Measurements from ENCODE around the gene MRPS18B. TPM values are rescaled to one million over a fixed set of nuclear protein-coding genes. Genes with fewer than 3 reads are reported as not detected.

The MRPS18B gene
- total RNA-seq: 62.8 and 82.6 TPM in 2 replicates

DNA sequence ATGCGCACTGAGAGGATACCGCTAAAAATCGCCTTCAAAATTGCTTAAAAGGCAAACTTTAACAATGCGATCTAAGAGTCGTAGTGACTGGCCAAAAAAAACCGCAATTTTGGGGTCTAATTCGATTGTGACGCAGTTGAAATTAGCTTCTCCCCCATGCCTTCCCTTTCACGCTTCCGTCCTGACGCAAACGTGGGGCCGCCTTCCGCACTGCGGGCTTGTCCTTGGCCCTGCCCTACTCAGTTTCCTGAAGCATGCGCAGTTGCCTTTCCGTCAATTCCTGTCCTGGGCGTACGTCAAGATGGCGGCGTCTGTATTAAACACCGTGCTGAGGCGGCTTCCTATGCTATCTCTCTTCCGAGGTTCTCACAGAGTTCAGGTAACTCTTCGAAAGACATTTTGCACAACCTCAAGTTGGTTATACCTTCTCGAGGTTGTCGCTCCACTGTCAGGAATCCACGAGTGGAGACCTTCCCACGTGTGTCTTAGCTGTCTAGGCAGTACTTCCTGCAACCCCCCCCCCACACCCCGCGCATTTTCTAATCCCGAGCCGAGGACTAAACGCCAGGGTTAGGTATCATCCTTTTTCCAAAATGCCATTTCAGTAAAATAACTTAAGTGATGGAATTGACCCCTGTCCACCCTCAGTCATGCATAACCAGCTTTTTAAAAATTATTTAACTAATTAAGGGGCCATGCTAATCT lies at the start of gene MRPS18B:
TSS of gene MRPS18B (plus strand) at position 276 of the 705 bp plus-strand sequence. CDS start at position 302, 26 bp downstream.

DNA sequence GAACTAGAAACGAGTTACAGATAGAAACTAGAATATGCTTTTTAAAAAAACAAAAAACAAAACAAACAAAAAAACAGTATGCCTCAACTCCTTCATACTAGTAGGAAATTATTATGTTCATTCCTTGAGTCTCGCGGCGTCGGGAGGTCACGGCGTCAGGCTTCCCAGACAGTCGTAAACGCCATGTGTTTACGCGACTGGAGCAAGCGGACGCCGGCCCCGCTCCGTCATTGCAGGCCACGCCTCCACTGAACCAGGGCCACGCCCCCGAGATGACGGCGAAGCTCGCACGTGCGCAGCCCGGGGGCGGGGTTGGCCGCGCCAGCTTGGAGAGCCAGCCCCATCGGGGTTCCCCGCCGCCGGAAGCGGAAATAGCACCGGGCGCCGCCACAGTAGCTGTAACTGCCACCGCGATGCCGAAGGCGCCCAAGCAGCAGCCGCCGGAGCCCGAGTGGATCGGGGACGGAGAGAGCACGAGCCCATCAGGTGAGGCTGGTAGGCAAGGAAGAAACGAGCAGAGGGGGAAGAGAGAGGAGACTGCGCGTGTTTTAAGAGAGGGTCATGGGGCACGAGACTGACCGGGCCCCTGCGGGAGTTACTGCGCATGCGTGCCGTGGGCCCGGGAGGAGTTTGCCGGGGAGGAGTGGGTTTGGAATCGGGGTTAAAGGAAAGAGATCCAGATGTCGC lies 46.4 kb upstream of the MRPS18B start, which contains the start of gene ABCF1:
TSS of gene ABCF1 (plus strand) at position 368 of the 687 bp plus-strand sequence. CDS start at position 414, 46 bp downstream.

DNA sequence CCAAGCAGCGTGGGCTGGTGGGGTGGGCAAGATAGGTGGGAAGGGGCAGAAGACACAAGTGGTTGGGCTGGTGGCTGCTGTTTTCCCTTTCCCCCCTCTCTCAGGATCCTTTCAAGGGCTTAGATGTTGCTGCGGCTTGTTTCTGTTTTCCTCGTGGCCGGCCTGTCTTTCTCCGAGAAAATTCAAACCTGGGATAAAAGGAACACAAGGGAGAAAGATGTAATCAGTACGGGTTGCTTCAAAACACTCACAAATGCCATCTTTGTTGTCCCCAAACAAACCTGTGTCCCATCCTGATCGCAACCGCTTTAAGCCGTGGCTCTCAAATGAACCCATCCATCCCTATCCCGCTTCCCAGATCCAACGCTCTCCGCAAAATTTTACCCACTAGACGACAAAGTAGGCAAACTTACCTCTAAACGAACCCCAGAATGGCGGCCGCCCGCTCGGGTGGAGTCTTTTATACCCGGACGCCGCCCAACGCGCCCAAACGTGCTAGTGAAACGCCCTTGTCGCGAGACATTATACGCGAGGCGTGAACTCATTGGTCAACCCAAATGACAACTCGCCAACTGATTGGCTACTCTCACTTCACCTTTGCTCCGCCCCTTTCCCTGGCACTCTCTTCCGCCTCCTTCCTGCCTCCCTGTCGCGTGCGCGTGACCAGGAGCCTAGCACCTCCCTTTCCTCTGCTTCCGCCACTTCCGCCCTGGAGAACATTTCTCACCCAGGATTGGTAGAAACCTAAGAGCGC lies 652 bp upstream of the MRPS18B start, which contains the start of gene PPP1R10:
TSS of gene PPP1R10 (minus strand) at position 433 of the 754 bp plus-strand sequence. CDS start 7,299 bp downstream, outside the sequence.

DNA sequence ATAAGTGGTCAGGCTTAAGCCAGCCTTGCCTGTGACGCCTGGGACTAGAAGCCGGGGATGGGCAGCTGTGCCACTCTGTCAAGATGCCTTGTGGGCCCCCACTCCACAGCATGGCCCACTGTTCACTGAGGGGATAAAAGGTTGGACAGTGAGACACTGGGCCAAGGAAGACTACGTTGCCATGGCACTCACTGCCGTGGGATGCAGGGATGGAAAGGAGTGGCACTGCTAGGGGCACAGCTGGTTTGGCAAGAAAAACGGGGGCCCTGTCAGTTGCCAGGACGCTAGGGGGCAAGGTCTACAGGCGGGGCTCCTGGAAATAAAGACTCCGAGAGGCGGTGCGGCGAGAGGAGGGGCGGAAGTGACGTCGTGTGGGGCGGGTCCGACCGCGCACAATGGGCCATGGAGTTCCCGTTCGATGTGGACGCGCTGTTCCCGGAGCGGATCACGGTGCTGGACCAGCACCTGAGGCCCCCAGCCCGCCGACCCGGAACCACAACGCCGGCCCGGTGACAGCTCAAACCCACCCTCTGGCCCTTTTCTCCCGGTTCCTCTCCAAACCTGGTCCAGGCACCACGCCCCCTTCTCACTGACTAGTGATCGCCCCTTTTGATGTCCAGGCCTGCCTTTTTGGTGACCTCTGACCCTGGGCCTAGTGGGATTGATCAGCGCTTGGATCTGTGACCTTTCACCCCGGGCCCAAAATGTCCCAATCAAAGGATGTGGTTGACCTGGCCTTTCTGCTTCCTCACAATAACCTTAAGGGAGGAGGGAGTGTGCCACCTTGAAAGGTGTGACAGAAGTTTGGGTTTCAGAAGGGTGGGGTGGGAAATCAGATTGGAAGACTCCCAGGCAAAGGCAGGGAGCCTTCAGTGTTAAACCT lies 9.1 kb downstream of the MRPS18B start, which contains the start of gene ATAT1:
TSS of gene ATAT1 (plus strand) at position 391 of the 883 bp plus-strand sequence.

DNA sequence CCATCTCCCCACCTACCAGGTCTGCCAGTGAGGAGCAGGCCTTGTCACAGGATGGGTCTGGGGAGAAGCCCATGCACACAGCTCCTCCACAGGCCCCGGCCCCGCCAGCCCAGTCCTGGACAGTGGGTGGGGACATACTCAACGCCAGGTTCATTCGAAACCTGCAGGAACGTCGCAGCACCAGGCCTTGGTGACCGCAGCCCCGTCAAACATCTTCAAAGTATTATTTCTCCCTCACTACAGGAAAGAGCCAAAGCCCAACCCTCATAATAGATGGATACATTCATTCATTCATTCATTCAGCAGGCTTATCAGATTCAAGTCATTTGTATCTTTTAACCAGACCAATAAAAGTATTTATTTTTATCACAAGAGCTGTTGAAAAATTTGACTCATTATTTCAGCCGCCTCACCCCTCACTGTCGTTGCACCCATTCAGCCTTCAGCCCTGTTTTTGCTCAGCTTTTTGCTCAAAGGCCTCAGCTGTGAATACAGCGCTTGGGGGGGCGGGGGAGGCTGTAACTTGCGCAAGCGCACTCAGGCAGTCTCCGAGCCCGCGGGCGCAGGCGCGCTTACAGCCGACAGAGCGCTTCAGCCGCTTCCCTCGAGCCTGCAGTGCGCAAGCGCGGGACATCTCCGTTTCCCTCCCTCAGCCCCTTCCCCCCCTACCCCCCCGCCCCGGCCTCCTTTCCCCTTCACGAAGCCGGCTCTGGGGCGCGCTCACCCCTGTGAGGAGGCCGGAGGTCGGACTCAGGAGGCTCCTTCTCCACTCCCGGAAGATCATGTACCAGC lies 29.0 kb downstream of the MRPS18B start, which contains the start of gene C6orf136:
TSS of gene C6orf136 (plus strand) at position 684 of the 792 bp plus-strand sequence. CDS start at position 783, 99 bp downstream.

DNA sequence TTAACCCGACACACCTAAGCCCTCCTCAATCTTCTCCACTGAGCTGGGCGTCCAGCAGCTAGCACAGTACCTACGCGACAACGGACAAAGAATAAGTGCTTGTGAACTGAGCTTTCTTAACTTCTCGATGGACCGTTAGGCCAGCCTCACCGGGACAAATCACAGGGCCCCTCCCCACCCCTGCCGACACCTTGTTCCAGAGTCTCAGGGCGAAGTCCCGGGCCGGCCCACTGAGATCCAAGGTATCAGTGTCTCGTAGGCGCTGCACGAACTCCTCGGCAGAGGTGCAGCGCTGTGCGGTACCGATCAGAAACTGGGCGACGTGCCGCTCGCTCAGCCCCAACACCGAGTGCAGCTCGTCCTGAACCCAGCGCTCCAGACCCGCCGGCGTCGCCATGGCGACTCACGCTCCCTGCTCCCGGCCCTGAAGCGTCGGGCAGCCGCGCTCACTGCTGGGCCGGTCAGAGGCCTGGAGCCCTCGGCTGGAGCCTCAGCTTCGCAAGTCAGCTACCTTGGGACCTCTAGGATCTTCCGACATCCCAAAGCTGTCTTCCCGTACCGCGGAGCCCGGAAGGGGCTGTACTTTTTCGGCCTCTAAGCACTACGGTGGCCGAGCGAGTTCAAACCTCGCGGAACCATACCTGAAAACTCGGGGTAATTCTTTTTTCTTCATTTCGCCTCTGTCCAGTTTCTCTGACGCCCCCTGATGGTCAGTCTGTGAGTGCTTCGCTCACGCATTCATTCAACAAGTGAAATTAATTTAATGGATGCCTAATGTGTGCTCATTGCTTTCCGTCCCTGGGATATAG lies 55.0 kb downstream of the MRPS18B start, which contains the start of gene DHX16:
TSS of gene DHX16 (minus strand) at position 562 of the 809 bp plus-strand sequence. CDS start at position 397, 165 bp downstream.

Other genes starting within 250 kb of the MRPS18B start
- 122 and 194 TPM in 2 replicates for gene HLA-E, start 128.3 kb upstream of the MRPS18B start, total RNA-seq
- gene GNL1, start 61.4 kb upstream of the MRPS18B start, total RNA-seq: 39.2 and 43.2 TPM in 2 replicates
- 2.3 and 4.0 TPM in 2 replicates for gene PRR3, start 60.5 kb upstream of the MRPS18B start, total RNA-seq
- gene ABCF1, start 46.4 kb upstream of the MRPS18B start, total RNA-seq: 34.5 and 41.9 TPM in 2 replicates
- gene PPP1R10, start 597 bp upstream of the MRPS18B start, total RNA-seq: 24.8 and 31.6 TPM in 2 replicates
- 1.6 and 6.2 TPM in 2 replicates for gene ATAT1, start 9.0 kb downstream of the MRPS18B start, total RNA-seq
- gene C6orf136, start 29.3 kb downstream of the MRPS18B start, total RNA-seq: 6.1 and 10.6 TPM in 2 replicates
- gene DHX16, start 55.2 kb downstream of the MRPS18B start, total RNA-seq: 19.4 and 33.6 TPM in 2 replicates
- gene PPP1R18, start 68.8 kb downstream of the MRPS18B start, total RNA-seq: 75.3 and 97.1 TPM in 2 replicates
- 7.4 and 12.4 TPM in 2 replicates for gene NRM, start 73.1 kb downstream of the MRPS18B start, total RNA-seq
- 9.9 and 17.6 TPM in 2 replicates for gene MDC1, start 99.4 kb downstream of the MRPS18B start, total RNA-seq
- 521 and 1,018 TPM in 2 replicates for gene TUBB, start 102.5 kb downstream of the MRPS18B start, total RNA-seq
- gene FLOT1, start 124.8 kb downstream of the MRPS18B start, total RNA-seq: 26.1 and 35.9 TPM in 2 replicates
- 518 and 821 TPM in 2 replicates for gene IER3, start 126.7 kb downstream of the MRPS18B start, total RNA-seq

All from hair follicular keratinocyte (primary cell).